GM18517 (cell line): ENCODE results near the gene REXO4.

ENCODE experiments used
- ATAC-seq: cut with Tn5 transposase; IDR thresholded peaks from one replicate; pipeline ENCODE4 v1.9.1; 2021; ENCODE audit warnings: mild to moderate bottlenecking, moderate library complexity; ENCODE audit not compliant: unreplicated experiment

The REXO4 gene, protein sequence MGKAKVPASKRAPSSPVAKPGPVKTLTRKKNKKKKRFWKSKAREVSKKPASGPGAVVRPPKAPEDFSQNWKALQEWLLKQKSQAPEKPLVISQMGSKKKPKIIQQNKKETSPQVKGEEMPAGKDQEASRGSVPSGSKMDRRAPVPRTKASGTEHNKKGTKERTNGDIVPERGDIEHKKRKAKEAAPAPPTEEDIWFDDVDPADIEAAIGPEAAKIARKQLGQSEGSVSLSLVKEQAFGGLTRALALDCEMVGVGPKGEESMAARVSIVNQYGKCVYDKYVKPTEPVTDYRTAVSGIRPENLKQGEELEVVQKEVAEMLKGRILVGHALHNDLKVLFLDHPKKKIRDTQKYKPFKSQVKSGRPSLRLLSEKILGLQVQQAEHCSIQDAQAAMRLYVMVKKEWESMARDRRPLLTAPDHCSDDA

DNA sequence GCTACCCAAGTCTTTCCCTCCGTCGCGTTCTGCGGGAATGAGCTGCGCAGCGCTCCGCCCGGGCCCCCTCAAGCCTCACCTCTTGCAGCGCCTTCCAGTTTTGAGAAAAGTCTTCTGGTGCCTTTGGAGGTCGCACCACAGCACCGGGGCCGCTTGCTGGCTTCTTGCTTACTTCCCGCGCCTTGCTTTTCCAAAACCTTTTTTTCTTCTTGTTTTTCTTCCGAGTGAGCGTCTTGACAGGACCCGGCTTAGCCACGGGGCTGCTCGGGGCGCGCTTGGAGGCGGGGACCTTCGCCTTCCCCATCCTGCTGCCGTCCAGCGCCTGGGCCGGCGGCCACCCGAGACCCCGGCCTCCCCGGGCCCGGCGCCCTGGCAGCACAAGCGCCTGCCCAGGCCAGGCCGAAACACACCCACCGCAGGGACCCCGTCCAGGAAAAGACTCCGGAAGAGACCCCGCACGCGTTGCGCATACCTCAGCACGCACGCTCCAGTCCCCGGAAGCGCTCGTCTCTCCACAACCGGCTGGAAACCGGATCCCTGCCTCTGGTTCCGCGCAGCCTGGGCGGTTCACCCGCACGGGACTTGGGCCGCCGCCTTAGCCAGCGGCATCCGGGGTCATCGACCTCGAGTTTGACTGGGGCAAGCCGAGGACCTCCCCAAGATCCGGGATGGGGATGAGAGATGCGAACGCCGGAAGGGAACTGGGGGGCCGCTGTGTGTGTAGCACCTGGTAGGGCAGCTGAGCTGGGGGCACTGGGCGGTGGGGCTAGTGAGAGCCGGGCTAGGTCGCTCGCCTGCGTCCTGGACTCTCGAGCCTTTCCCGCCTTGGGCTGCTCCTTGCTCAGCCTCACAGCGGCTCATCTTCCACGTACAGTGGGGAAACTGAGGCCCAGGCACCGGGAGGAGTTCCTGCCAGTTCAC is at the start of gene REXO4:
Gene REXO4 (minus strand): TSS at position 470 of the 921 bp plus-strand sequence. CDS start 166 bp downstream, at position 304.
- peak; percentile 59 for ATAC-seq

DNA sequence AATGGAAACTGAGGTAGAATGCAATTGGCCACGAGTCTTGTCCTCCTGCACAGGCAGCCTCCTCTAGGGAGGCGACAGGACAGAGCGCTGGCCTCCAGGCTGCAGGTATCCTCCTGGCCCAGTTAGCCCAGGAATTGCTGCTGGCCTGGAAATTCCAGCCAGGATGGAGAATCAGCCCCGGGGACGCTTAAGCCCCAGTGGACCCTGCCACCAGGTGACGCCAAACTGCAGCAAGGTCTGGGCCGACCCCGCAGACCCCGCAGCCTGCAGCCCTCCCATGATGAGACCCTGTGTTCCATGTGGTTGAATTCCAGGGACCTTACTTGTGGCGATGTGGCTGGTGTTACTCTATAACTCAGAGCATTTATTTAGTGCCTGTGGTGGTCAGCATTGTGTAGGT is 49.3 kb upstream of the REXO4 start:
- no peak for ATAC-seq

DNA sequence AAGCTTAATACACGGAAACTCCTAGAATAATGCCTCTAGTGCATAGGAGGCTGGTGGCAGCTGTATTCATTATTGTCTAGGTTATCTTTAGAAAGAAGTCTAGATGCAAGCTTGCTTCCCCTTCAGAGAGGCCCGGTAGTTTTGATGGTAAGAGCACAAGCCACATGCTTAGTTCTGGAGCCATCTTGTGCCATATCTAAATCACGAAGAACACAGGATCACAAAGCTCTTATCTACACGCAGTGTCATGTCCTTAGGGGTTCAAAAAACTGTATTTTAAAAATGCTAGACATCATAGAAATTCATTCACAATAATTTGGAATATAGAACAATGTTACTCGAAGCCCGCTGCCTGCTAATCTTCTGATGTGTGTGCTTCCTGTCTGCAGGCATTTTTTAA is 48.2 kb upstream of the REXO4 start:
- ATAC-seq: no peak

DNA sequence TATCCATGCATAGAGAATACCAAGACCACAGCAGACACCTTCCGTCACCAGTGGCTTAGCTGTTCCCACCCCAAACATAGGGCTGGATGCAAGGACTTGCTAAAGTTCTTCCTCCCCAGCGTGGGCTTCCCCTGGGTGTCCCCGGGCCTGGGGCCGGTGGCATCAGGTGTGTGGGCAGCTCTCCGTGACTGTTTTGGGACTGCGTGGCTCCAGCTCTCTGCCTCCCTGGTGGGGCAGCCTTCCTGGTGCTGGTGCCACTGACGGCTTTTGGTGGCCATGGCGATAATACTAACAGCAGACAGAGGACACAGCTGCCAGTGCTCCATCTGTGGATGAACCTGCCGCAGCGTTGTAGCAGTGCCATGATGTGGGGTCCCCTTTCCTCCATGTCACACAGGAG is 46.8 kb upstream of the REXO4 start:
- ATAC-seq: no peak

DNA sequence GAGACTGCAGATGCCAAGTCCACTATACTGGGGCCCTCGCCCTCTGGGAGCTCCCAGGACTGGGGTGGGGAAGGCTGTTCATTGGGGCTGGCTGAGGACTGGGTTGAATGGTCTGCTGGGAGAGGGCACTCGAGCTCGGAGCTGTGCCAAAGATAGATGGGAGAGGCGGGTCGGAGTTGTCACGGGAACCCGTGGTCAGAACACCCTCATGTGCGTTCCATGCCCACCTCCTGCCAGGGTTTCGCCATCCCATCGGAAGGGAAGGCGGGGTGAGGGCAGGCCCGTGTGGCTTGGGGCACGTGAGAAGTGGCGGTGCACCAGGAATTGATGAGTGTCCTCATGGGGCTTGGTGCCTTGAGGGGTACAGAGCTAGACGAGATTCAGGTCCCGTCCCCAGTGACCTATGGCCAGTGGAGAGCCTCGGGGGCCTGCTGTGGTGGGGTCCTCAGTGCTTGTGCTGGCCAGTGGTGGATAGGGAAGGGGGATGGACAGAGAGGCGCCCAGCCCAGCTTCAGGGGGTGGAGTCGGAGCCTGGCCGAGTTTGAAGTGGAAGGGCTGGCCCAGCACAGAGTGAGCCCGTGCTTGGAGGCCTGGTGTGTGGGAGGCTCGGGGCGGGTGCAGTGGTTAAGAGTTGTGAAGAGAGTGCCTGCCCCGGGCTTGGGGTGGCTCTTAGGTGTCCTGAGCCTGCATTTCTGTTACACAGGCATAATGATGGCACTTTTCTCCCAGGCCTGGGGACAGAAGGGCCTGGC is 46.2 kb upstream of the REXO4 start:
- no peak for ATAC-seq

DNA sequence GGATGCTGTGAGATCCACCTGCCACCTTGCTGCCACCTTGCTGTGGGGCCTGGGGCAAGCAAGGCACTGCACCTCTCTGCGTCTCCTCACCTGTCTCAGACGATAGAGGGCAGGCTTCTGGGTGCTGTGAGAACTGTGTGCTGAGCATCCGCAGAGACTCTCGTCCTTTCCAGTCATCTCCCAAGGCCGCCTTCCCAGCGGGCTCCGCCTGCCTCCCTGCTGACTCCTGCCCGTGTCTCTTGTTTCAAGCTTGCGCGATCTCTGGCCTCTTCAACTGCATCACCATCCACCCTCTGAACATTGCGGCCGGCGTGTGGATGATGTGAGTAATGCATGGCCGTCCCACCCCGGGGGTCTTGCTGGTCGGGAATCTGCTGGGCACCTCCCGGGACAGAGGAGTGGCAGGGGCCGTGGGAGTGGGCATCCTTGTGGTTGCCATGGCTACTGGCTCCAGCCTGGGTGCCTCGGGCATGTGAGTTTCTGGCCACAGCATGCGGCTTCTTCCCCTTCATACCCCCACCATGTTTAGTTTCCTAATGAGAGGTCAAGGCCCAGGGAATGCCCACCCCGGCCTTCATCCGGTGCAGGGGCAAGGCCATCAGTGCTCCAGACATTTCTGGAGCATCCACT is 45.5 kb upstream of the REXO4 start:
- no peak for ATAC-seq

DNA sequence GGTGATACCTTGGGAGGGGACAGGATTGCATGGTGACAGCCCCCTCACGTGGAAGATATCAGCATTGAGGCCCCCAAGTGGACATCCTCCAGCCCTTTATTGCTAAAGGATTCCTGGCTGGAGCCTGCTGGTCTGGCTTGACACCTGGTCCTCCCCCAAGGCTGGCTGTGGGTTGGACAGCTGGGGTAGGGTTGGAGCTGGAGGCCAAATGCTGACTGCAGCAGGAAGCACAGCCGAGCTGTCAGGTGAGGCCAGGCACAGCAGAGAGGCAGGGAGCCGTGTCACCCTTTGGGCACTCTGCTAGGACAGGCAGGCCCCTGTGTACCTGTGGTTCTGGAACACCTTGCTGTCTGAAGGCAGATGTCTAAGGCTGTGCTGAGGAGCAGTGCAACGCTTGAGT is 44.2 kb upstream of the REXO4 start:
- ATAC-seq: no peak

DNA sequence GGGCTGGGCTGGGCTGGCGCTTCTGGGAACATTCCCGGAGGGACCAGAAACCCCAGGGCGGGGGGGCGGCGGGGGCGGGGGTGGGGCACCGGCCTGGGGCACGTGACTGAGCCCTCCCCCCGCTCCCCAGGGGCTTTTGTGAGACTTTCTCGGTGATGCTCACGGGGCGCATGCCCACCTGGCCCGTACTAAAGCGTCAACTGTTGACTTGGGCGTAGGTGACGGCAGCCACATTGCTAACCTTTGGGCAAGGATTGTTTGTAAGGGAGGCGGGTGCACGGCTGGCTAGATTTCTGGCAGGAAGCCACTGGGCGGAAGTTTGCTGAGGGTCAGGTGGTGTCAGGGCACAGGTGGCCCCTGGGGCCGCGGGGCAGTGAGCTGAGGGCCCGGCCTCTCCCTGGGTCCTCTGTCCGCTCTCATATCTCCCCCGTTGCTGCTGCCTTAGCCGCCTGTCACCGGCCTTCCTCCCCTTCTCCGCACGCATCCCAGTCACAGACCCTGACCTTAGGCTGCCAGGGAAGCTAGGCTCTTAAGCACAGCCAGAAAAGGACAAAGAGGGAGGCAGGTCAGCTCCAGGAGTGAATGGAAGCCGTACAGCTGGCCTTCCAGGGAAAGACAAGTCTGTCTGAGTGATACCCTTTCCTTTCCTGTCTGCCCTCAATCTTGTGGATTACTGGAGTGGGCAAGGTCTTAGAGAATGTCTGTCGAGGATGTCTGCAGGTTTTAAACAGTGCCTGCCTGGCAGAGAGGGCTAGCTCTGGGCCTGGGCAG is 42.8 kb upstream of the REXO4 start:
- peak; percentile 31 for ATAC-seq

DNA sequence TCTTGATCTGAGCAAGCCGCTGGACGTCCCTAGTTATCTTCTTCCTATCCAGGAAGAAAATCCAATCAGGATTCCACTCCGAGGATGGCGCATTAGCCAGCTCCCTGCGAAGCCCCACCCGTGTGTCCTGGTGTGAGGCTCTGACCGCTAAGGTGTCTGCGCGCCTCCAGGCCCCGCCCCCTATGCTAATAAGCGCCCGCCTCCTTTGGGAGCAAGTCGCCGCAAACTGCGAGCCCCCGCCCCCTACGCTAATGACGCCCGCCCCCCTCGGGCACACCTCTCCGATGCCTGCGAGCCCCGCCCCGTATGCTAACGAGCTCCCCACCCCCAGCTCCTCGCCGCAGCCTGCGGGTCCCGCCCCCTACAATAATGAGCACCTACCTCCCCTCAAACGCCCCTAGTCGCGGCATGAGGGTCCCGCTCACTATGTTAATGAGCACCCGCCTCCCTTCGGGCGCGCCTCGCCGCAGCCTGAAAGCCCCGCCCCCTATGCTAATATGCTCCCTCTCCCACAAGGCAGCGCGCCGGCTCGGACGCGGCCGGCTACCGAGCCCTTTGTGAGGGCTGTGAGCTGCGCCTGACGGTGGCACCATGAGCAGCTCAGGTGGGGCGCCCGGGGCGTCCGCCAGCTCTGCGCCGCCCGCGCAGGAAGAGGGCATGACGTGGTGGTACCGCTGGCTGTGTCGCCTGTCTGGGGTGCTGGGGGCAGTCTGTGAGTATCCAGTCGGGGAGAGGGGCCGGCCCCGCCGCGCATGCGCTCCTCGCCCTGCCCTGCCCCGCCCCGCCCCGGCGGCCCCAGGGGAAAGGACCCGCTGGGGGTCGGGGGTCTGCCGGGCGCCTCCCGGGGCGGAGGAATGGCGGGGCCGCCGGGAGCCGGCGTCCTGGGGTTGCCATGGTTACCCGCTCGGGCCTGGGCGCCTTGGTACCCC is 41.9 kb upstream of the REXO4 start, which contains the start of gene CACFD1:
Gene CACFD1 (plus strand): TSS at position 503 of the 929 bp plus-strand sequence. CDS start 89 bp downstream, at position 592.
- peak; percentile 71 for ATAC-seq

DNA sequence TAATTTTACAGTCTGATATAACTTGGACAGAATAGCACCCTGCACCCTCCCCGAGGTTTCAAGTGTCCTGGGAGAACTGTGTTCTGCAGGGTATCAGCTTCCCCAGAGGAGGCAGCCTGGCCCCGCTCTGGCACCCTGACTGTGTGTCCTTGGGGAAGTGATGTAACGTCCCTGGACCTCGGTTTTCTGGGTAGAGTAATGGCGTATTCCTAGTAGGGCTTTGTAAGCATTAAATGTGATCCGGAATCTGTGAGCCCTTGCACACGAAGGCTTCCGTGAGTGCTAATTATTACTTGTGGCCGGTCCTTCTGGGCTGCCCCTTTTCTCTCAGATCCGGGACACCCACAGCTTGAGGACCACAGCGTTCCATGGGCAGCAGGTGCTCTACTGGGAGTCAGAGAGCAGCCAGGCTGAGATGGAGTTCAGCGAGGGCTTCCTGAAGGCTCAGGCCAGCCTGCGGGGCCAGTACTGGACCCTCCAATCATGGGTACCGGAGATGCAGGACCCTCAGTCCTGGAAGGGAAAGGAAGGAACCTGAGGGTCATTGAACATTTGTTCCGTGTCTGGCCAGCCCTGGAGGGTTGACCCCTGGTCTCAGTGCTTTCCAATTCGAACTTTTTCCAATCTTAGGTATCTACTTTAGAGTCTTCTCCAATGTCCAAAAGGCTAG is 41.0 kb upstream of the REXO4 start:
- ATAC-seq: no peak

DNA sequence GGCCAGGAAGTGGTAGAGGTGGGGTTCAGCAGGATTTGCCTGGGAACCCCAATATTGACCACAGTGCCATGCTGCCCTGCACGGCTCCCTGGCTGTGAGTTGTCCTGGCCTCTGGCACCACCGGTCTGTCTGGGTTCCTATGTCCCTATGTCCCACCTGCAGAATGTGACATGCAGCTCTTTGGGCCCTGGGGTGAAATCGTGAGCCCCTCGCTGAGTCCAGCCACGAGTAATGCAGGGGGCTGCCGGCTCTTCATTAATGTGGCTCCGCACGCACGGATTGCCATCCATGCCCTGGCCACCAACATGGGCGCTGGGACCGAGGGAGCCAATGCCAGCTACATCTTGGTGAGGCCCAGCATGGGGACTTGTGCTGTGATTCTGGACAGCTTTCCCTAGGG is 39.9 kb upstream of the REXO4 start:
- no peak for ATAC-seq

DNA sequence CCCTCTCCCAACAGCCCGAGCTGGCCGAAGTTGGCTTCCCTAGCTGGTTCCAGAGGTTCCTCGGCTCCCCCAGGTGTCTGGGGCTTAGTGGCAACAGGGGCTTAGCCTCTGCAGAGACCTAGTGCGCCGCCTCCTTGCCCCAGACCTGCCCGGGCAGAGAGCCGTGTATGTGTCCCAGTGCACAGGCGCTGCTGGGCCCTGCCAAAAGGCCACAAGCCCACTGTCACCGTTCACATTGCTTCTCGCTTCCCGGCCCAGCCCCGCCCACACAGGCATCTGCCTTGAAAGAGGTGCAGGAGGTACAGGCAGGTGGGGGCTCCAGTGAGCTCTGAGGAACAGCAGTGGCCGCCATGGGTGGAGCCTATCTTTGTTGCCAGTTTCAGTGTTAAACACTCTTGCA is 39.4 kb upstream of the REXO4 start:
- no peak for ATAC-seq

DNA sequence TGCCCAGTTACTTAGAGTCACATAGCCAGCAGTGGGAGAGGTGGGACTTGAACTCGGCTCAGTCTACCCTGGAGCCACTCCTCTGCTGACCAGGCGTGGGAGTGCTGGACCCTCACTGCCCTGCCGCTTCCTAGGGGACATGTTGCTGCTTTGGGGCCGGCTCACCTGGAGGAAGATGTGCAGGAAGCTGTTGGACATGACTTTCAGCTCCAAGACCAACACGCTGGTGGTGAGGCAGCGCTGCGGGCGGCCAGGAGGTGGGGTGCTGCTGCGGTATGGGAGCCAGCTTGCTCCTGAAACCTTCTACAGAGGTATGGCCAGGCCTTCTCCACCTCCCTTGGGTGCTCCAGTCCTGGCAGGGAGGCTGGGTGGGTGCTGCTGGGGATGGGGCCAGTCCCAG is 38.6 kb upstream of the REXO4 start:
- ATAC-seq: no peak

DNA sequence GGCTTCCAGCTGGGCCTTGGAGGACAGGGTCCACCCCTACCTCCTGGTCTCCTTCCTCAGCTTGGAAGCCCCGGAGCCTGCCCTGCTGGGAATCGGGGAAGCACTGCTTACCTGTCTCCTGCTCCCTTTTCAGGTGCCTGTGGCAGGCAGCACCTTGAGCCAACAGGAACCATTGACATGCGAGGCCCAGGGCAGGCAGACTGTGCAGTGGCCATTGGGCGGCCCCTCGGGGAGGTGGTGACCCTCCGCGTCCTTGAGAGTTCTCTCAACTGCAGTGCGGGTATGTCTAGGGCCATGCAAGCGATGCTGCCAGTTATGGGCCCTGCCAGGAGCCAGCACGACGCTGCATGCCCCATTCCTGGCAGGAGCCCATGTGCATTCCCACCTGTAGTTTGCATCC is 38.1 kb upstream of the REXO4 start:
- ATAC-seq: no peak

DNA sequence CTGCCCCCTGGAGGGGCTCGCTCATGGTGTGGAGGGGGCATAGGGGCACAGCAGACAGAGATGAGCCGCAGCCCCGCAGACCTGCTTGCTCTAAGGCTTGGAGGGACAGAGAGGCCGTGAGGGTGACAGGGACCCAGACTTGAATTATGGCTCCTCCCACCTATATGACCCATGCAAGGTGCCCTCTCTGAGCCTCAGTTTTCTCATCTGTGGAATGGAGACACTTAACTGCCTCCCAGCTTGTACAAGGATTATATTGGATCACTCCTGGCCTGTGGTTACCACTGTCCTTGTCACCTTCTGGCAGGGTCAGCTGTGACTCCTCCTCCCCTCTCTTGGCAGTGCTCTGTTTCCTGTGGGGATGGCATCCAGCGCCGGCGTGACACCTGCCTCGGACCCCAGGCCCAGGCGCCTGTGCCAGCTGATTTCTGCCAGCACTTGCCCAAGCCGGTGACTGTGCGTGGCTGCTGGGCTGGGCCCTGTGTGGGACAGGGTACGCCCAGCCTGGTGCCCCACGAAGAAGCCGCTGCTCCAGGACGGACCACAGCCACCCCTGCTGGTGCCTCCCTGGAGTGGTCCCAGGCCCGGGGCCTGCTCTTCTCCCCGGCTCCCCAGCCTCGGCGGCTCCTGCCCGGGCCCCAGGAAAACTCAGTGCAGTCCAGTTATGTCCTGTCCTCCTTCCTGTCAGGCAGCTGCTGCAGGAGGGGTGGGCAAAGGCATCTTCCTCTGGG is 37.3 kb upstream of the REXO4 start:
- ATAC-seq: no peak

DNA sequence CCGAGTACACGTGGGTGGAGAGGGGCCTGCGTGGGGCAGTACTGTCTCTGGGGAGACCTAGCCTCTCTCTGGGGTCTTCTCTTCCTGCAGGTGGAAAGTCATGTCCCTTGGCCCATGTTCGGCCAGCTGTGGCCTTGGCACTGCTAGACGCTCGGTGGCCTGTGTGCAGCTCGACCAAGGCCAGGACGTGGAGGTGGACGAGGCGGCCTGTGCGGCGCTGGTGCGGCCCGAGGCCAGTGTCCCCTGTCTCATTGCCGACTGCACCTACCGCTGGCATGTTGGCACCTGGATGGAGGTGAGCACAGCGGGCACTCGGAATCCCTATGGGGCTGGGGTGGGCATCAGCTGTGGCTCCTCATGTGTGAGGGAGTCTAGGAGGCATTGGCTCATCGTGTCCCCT is 36.5 kb upstream of the REXO4 start:
- no peak for ATAC-seq

DNA sequence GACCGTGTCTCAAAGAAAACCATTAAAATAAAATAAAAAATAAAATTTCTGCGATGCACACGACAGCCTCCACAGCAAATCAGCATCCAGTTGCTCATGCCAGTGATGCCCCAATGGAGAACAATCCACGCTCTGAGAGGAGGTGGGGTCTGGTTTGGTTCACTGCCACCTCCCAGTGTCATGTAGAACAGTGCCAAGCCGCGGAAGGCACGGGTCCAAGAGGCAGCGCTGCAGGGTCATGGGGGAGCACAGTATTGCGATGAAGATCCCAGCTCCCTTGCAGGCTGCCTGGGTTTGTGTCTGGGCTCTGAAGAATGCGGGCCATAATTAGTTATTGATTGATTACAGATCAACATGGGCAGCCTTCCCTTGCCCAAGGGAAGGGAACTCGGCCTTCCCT is 35.8 kb upstream of the REXO4 start:
- ATAC-seq: no peak

DNA sequence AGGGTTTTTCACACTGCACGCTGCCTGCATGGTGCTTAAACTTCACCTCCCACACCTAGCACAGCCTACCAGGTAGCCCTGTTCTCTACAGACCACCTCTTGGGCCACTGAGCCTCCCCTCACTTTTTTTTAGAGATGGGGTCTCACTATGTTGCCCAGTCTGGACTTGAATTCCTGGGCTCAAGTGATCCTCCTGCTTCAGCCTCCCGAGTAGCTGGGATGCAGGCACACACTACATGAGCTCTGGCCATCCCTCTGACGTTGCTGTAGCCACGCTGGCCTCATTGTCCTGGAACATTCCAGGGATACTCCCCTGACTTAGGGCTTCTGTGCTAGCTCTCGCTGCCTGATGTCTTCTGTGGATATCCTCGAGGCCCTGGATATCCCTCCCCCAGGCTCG is 34.8 kb upstream of the REXO4 start:
- no peak for ATAC-seq
